ENCODE measurements around the gene UBE2QL1. TPM values are rescaled to one million over a fixed set of nuclear protein-coding genes. Genes with fewer than 3 reads are reported as not detected.

The UBE2QL1 gene
- total RNA-seq, 1 donor from 2014 or later = 0.73 TPM

Other genes starting within 250 kb of the UBE2QL1 start
- gene MED10, start 70.3 kb upstream of the UBE2QL1 start, total RNA-seq = 60.2 and 67.1 TPM in 2 replicates
- gene NSUN2, start 184.2 kb downstream of the UBE2QL1 start, total RNA-seq = 146 and 149 TPM in 2 replicates
- gene SRD5A1, start 184.6 kb downstream of the UBE2QL1 start, total RNA-seq = 13.8 and 14.0 TPM in 2 replicates